DMS 273 treated with DMSO at 0.1 percent for 48 hours (cell line): ENCODE measurements around the gene USH2A.

ENCODE experiments used
- DNase-seq: peaks from one replicate; lab custom pipeline; 2025; lab: John Stamatoyannopoulos, UW

USH2A gene

GRCh38 chr1:215786997-215787396, 636.3 kb downstream of the USH2A start:
- DNase-seq, result no peak

DNA sequence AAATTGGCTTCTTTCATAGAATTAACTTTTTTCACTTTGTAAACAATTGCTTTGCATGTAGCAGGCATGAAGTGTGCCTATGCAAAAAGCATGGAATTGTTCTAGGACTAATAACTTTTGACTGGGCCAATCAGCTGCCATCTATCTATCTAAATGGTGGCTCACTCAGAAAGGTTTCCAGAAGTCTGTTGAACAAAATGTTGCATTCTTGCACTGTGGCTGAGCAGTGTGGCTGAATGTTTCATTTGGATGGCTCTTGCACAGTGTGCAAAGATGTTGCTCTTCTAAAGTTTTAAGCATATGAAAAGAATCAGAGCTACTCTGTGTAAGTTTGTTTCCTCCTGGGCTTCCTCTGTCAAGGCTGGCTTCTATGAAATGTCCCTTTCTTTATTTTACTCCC, 642.6 kb downstream of the USH2A start:
- no peak for DNase-seq

GRCh38 chr1:215780139-215780538, 643.1 kb downstream of the USH2A start:
- peak; percentile 47 for DNase-seq

- no peak for DNase-seq
These were observed 643.5 kb downstream of the USH2A start for GRCh38 chr1:215779729-215780128.

- no peak for DNase-seq
These were observed 645.8 kb downstream of the USH2A start for GRCh38 chr1:215777370-215777925.

DNA sequence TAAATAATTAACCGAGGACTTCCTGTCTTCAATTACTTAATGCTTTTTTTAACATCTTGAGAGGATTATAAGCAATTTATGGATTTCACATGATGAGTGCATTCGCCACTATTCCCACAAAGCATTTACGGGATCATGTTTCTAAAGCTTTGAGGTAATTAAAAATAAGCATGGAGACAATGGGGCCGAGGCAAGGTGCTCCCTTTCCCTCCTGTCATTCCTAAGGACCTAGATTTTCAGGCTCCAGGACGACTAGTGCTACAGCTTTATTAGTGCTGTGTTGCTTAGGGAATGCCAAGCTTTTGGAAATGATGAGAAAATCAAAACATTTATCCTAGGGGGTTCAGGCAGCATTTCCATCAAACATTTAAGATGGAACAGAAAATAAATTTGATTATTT, 646.9 kb downstream of the USH2A start:
- DNase-seq, result no peak

- DNase-seq, result no peak
These were observed 651.1 kb downstream of the USH2A start for GRCh38 chr1:215772151-215772550.

- DNase-seq, result no peak
These were observed 654.9 kb downstream of the USH2A start for GRCh38 chr1:215768303-215768702.

- DNase-seq, result no peak
These were observed 655.5 kb downstream of the USH2A start for GRCh38 chr1:215767761-215768160.

DNA sequence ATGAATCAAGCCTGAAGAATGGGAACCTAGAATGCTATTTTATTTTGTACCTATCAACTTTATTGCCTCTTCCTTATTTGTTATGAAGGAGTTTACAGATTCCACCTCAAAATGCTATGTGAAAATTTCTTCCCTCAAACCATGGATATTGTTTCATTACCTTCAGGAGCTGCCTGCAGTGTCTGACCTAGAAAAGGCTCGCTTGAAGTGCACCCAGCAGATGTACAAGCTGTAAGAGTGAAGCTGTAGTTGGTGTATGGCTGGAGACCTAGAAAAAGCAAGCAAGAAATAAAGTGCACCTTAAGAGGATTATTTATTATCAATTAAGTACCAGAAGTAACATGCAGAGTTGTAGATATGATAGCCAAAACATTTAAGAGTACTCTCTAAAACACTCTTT, 656.7 kb downstream of the USH2A start:
- DNase-seq, result no peak

DNA sequence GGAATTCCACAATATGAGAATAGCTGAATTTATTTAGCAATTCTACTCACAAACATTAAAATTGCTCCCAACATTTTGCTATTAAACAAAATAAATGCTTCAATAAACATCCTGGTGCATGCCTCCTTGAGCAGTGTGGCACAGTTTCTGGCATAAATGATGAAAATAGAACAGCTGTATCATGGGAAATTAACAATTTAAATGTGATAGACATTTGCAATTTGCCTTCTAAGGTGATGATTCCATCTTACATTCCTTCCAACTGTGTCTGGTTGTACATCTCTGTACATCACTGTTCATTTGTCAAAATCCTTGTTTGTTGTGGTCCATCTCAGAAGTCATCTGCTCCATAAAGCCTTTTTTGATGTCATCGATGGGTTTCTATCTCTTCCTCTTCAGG, 657.4 kb downstream of the USH2A start:
- DNase-seq, result no peak

GRCh38 chr1:215761446-215761845, 661.8 kb downstream of the USH2A start:
- DNase-seq, result no peak

GRCh38 chr1:215754112-215754511, 669.1 kb downstream of the USH2A start:
- DNase-seq, result no peak

GRCh38 chr1:215749414-215749813, 673.8 kb downstream of the USH2A start:
- no peak for DNase-seq

GRCh38 chr1:215748431-215748830, 674.8 kb downstream of the USH2A start:
- no peak for DNase-seq

DNA sequence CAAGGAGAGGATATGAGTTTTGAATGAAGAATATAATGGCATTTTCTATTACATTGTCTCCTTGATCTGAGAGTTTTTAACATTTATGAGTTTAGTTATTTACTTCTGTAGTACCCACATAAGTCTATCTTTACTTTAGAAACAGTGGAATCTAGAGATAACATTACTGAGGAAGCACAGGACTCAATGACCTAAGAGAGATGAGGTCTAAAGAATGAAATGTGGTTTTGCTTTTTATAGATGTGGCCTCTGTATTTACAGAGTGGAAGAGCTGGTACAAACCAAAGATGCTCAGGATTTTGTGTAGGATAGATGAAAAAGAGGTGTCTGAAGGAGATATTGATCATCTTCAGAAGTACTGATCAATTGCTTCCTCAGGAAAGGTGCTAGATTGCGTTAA, 678.8 kb downstream of the USH2A start:
- no peak for DNase-seq

DNA sequence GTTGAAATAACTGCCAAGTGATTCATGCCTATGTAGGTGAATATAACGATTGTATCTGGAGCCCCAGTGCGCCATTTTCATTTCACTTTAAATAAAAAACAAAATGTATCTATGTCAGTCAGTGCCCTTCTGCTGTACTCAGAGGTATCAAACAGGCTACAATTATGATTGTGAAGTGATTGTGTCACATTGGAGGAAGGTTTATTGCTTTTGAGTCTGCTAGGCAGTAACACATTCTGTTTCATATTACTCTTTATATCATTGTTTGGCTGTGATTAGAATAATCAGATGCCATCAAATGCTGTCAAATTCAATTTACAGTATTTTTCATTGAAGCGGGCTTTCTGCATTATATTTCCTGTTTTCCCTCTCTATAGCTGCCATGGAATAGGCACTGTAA, 684.2 kb downstream of the USH2A start:
- no peak for DNase-seq

DNA sequence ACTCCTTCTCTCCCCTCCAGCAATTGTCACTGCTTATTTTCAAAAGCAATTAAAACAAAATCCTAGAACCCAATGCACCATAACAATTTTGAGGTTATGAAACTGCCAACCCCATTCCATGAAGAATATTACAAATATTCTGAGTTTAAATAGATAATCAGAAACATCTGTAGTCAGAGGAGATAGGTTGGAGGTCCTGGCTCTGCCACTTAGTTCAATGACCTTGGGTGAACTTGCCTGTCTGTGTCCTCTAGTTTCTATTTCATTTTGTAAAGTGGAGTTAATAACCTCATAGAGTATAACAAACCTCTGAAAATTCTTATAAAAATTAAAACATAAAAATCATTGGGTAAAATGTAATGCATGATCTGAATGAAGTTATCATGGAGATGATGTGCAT, 691.5 kb downstream of the USH2A start:
- no peak for DNase-seq

DNA sequence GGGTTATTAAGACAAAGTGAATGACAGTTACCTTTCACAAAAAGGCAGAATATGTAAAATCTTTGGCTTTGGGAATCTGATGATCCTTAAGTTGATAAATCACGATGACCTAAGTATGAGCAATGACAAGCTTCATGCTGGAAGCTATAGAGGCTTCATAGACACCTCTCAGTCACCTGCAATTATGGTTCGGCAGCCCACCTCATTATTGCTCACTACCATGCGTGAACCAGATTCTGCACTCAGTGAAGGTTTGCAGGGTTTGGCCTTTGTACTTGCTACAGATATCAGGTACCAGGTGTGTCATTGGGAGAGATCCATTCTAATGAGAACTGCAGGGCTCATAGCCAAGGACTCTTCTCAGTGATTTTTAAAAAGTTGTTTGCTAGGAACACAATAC, 692.6 kb downstream of the USH2A start:
- DNase-seq, result no peak

DNA sequence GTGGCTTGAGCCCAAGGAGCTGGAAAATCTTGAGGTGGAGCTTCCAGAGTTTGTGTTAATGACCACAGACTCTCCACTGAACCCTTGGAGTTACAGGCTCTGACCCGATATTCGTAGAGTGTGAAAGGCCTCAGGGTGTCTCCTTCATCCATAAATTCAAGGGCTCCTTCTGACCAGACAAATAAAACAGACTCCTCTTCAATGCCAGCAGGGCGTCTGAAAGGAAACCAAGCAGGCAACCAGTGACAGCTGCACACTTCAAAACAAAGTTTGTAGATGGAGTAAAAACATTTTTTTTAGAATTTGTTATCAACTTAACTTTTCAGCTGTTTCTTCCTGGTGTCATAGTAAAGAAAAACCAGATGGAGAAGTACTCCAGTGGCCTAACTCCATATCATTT, 695.1 kb downstream of the USH2A start:
- DNase-seq, result no peak

GRCh38 chr1:215720126-215720525, 703.1 kb downstream of the USH2A start:
- DNase-seq, result no peak

DNA sequence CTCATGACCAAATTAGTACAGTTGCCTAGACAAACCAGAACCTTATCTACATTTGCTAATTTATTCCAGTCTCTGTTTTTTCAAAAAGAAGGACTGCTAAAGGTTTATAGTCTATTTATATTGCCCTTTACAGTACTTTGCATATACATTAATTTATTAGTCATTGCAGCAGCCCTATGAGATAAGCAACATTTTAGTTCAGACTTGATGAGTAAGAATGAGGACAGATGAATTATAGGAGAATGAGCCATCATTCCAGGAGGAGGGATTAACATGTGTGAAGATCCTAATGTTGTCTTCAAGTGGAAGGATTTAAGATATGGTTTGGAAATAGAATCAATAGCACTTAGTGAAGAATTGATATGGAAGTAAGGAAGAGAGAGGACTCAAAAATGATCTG, 703.7 kb downstream of the USH2A start:
- no peak for DNase-seq

DNA sequence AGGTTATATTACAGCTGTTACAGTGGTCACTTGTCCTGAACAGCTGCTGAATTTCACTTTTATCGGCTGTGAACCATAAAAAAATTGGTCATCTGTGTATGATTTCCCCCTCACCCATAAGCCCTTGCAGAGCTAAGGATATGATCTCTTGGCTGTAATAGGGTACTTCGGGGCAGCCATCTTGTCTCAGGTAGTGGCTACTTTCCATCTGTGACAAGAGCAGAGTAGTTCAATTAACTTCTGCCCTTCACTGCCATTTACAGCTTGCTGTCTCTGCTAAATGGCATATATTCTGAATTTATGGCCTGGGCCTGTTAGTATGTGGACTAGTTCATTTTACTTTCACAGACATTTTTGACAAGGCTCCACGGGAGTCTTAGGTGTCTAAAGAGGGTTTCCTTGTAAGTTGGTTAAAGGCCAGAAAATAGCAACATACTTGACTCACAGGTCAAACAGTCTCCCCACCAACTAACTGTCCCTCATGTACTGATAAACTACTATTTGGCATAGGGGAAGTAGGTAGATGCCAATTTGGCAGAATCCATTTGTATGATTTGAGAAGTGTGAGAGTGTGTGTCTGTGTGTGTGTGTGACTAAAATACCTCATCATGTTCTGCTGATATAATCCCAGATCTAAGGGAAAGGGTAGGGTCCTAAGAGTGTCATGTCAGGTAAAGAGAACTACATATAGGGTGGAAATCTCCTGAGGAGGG, 704.5 kb downstream of the USH2A start:
- DNase-seq, result no peak
